ENCODE data around the gene KCNB1.

Gene KCNB1

DNA sequence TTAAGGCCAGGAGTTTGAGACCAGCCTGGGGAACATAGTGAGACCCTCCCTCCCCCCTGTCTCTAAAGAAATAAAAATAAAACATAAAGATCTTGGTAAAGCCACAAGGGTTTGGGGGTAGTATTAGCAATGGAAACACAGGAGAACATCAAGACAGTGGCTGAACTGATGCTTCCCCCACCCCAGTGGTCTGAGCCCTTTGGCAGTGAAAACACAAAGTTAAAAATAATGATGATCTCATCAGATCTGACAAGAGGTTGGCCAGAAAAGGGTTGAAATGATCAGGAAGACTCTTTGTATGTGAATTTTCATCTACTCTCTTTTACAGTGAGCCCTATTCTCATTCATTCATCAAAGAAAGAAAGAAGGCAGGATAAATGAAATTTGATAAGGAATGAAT is 93.7 kb downstream of the KCNB1 start:
- no peak for DNase-seq (ENCODE audit: low read depth)

DNA sequence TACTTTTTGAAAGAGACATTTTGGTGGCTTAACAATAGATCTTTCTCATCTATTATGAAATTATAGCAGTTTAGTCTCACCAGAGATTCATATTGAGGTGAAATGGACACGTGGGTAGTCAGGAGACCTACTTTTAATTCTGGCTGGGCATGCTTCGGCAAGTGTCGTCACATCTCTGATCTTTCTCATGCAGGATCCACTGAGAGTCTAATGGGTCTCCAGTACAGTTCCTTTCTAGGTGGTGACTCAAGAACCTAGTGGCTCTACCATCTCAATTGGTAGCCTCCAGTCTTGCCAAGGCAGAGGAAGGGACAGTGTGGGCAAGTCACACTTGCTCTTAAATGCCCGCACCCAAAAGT is 94.9 kb downstream of the KCNB1 start:
- DNase-seq (ENCODE audit: low read depth) = no peak

DNA sequence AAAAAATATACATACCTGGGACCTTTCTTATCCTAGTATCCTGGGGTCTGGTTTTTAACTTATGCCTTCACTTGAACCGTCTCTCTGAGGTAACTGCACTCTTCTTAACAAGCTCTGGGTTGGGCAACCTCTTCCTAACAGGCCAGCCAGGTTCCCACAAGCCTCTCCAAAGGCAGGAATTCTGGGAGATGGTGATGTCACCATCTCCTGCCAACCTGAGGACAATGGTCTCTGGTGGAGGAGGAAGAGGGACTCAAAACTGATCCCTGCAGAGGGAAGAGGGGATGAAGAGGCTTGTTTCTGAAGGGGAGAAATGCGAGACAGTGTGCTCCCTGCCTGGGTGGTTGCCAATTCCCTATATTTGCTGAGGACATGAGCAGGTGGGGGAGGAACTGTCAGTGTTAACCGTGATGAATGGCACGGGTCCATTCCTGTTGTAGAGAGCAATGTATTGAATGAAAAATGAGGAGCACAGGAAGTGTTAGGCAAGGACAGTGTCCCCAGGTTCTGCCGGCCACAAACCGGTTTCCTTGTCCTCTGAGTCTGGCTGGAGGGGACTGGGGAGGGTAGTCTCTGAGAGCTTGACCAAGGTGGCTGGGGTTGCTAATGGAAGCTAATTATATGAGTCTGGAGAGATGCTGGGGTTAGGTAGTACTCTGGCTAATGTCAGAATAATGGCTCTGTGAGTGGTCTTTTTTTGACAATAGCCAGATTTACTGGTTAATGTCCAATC is 95.5 kb downstream of the KCNB1 start:
- no peak for DNase-seq (ENCODE audit: low read depth)

DNA sequence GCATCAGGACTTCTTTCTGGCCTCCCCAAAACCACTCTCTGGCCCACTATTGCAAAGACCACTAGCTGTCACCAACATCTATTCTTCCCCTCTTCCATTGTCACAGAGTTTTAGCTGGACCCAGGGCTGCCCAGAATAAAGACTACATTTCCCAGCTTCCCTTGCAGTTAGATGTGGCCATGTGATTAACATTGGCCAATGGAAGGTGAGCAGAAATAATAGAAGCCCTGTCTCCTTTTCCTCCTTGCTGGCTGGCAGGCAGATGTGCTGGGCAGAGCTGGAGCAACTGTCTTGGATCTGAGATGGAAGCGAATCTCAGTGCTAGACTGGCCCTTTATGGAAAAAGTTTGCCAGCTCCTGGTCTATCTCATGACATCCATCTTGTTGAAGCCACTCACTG is 97.0 kb downstream of the KCNB1 start:
- DNase-seq (ENCODE audit: low read depth) = peak; percentile 38

DNA sequence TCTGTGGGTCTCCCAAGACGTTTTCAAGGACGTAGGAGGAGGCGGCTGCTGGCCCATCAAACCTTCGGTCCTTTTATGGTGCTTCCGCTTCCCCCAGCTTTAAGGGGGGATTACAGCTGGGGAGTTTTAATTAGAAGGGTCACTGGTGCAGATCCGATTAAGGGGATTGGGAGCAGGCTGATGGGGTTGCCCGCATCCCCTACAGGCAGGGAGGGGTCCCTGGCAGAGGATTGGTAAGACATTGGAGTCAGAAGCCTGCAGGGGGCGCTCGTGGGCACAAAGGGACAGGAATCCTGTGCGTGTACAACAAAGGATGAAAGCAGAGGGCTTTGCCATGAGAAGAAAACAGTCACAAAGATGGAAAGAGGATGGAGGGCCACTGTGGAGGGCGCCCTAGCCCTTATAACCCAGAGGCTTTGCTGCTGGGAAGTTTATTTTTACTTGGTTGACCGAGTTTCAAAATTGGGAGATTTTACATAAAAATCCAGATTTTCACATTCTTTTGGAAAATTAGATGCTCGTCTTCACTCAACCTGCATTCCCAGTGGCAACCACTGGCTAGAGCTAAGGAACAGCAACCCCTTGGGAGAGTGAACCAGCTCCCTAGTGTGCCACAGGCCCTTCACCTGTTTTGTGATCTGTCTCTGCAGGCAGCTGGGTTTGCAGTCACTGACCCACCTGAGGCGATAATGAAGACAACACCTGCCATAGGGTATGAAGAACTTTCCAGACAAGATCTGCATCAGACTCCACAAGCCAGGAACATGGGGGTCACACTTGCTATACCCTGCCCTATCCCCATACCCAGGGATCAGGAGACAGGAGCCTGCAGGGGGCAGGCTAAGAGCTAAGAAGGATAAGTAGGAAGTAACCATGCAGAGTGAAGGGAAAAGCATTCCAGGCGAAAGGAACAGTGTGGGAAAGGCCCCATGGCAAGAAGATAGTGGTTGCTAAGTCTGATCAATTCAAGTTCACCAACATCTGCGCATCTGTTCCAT is 97.7 kb downstream of the KCNB1 start:
- peak; percentile 31 for DNase-seq (ENCODE audit: low read depth)

DNA sequence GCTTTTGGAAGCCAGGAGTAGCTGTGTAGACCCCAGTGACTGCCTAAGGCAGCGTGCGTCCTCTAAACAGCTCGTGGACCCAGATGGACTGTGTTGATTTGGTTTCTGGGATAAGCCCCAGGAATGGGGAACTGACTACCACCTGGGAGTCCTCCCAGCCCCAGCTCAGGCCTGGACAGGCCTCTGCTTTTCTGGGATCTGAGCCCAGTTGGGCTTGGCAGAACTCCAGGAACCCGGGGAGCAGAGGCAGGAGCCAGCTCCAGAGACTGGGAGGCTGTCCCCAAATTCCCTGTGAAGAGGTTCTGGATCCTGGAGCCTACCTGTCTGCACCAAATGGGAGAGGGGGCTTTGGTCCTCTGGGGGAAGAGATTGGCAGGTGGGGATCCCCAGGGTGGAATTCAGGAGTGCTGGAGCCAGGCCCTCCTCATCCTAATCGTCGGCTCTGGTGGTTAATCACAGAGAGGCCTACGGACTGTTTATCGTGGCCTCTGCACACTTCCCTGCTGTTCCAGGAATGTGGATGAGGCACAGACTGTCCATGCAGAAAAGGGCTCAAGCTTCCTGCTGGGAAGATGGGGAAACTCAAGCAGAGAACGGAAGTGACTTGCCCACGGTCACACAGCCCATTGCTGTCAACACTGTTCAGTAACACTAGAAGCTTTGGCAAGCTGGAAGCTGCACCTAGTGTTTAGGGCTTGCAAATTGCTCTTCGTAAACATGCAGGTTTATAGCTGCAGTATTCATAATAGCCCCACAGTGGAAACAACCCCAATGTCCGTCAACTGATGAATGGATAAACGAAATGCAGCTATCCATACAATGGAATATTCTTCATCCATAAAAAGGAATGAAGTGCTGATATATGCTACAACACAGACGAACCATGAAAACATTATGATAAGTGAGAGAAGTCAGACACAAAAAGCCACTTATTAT is 100.6 kb downstream of the KCNB1 start:
- no peak for DNase-seq (ENCODE audit: low read depth)

DNA sequence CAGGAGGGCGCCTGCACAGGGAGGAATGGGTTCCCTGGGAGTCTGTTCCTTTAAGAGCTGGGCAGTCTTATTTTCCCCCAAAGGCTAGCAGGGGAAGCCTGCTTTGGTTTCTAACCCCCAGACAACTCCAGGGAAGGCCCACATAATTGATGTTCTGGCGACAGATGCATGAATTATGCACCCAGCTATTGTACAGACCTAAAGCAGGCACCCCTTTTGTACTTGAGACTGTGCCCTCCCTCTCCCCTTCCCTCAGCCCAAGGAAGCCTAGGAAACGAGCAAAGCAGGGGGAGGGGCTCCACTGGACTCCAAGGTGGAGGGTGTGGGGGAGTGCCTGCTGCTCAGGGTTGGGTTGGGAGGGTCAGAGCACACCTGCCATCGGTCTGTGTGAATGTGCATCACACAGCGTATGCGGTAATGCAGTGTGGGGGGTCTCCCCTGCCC is 102.1 kb downstream of the KCNB1 start:
- DNase-seq (ENCODE audit: low read depth) = no peak

DNA sequence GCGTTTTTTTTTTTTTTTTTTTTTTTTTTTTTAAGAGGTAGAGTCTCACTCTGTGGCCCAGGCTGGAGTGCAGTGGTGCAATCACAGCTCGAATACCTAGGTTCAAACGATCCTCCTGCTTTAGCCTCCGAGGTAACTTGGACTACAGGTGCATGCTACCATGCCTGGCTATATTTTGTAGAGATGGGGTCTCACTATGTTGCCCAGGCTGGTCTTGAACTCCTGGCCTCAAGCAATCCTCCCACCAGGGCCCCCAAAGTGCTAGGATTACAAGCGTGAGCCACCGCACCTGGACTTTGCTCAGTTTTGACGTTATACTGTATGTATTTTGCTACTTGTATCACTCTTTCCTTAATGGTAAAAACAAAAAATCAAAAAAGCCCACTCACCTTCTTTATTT is 103.1 kb downstream of the KCNB1 start:
- DNase-seq (ENCODE audit: low read depth) = no peak

DNA sequence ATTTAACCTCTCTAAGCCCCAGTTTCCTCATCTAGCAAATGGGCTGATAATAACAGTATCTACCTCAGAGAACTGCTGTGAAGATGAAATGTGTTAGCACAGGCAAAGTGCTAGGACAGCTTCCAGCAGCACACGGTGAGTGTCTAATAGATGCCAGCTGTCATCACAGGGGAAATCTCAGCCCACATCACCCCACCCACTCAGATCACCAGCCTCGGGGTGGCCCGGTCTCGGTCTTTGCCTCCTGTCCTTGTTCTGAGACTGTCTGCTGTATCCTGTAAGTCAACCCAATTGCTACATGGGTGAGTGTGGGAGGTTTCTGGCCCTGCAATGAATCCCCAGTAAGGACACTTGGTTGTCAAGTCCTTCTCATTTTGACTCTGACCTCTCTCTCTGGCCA is 105.1 kb downstream of the KCNB1 start:
- no peak for DNase-seq (ENCODE audit: low read depth)

DNA sequence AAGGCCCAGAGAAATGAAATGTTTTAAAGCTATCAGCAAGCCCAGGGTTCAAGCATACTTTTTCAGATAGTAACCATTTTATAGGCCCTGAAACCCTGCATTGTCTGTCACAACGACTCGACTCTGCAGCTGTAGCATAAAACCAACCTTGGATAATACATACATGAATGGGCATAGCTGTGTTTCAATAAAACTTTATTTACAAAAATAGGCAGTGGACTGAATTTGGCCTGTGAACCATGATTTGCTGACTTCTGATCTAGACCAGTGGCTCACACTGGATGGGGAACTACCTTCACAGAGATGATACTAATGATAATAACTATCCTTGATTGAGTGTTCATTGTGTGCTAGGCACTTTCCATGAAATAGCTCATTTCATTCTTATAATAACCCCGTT is 107.3 kb downstream of the KCNB1 start:
- no peak for DNase-seq (ENCODE audit: low read depth)

DNA sequence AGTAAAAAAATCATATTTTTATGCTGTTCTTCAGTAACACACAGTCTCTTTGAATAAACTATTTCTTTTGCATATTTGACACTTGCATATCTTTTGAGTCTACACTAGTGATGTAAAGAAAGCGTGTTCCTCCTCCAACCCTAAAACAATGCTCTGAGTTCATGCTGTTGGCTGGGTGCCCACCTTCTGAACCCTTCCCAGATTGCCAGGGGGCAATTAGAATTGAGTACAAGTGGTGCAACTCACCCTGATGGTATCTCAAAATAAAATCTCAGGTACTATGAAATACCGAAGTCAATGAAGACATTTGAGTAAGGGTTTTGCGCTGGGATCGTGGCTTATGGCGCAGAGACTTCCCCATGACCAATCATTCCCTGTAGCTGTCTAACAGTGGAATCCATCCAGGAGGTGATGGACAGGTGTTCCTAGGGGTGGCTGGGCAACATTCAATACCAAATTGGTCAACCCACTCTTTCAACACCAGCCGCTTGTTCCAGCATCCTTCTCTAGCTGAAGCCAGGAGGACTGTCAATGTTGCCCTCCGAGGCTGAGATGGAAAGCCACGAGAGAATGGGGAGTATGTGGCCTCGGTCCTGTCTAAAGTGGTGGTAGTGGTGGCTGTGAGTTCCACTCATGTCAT is 110.3 kb downstream of the KCNB1 start:
- DNase-seq (ENCODE audit: low read depth) = no peak

DNA sequence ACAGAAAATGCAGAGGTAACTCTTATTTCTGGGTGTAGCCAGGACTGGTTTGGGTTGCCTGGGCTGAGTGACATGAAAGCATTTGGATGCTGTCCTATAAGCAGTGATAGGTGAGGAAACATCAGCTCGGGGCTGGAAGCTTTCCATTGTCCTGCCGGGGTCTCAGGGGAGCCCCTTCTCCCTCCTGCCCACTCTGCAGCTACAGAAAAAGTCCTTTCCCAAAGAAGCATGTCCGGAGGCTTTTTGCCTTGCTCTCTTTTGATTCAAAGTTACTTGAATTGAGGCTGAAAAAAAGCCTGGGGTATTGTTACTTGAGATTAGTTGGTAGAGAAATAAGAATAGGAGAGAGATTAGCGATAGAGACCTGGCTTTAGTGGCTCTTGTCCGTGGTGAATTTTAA is 113.9 kb downstream of the KCNB1 start:
- no peak for DNase-seq (ENCODE audit: low read depth)

DNA sequence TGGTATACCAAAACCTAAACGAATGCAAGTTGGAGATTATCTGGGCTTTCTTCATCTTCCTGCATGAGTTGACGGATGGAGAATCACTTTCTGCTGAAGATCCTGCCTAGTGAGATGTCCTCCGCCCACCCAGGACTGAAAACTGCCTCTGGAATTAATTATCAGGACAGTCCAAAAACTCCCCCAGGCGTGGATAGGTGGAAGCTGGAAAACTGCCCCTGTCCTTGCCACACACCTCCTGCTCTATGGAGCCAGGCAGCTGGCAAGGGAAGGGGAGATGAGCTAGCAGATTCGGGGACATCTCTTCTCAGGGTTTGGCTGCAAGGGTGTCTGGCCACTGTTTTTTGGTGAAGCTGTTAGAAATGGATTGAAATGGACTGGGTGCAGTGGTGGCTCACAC is 115.4 kb downstream of the KCNB1 start:
- no peak for DNase-seq (ENCODE audit: low read depth)

DNA sequence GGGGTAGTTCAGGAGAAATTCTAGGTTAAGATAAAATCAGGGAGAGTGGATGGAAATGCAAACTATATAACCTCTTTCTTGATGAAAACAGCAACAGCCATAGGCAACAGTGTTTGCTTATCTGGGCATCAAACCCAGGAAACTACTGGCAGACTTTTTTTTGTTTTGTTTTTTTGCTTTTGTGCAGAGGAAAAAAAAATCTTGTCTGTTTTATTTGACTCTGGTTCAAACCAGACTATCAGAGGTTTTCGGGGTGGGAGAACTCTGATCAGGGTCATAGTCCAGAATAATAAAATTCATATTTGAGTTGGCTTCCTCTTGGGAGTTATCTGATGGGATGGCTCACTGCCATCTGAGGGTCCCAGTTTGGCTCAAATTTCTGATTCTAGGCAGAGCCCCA is 115.8 kb downstream of the KCNB1 start:
- no peak for DNase-seq (ENCODE audit: low read depth)

DNA sequence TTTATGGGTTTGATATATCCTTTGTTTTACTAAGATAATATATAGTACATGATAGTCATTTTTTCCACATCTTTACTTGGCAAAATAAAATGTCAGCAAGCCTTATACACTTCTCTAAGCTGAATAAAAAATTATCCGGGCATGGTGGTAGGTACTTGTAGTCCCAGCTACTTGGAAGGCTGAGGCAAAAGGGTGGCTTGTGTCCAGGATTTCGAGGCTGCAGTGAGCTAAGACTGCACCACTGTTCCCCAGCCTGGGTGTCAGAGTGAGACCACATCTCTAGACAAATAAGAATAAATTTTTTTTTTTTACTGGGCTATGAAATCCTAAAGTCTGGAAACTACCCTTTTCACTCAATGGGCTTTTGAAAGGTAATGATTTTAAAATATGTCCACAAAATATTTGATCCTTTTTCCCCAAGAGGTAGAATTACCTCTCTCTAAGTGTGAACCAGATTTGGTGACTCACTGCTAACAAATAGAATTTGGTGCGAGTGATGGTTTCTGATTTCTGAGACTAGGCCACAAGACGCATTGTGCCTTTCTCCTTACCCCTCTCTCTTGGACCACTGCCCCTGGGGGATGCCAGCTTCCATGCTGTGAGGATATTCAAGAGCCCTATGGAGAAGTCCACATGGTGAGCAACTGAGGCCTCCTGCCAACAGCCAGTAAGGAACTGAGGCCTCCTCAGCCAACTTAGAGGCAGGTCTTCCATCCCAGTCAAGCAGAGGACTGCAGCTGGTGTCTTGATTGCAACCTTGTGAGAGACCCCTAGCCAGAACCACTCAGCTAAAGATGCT is 120.4 kb downstream of the KCNB1 start:
- no peak for DNase-seq (ENCODE audit: low read depth)

DNA sequence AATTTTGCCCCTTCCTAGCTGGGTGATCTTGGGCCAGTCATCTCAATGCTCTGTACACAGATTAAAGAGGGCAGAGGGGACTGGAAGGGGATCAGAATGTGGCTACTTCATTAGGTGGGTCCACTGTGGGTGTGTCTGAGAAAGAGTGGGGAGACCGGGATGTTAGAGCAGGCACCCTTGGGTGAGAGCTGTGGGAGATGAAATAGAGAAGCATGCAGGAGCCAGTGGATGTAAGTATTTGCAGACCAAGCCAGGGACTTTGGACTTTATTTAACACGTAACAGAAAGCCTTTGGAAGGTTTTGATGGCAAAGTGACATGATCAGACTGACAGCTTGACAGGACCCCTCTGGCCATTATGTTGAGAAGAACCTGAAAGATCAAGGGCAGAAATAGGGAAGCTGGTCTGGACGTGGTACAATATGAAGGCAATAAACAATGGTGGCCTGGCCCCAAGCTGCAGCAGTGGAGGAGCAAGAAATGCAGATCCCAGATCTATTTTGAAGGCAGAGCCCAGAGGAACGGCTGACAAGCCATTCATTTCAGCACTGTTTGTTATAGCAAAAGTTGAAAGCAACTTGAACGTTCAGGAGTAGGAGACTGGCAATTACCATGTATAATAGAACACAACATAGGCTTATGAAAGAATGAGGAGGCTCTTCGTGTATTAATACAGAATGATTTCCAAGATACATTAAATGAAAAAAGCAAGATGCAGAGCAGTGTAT is 122.1 kb downstream of the KCNB1 start:
- no peak for DNase-seq (ENCODE audit: low read depth)

DNA sequence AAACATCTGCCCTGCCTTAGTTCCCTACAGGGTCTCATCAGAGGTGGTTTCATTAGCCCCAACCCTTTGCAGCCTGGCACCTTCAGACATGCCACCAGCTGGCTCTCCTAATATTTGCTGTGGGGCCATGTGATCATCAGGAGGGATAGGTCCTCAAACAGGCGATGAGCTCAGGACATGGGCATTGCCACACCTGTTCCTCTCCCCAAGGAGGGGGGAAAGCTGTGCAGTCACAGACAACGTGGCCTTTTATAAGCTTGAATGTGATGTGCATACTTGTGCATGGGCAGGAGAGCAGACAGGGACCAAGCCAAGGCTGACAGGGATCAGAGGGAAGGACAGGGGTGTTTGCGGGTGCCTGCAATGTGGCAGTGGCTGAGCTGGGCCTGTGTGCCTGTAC is 125.8 kb downstream of the KCNB1 start:
- DNase-seq (ENCODE audit: low read depth) = no peak

DNA sequence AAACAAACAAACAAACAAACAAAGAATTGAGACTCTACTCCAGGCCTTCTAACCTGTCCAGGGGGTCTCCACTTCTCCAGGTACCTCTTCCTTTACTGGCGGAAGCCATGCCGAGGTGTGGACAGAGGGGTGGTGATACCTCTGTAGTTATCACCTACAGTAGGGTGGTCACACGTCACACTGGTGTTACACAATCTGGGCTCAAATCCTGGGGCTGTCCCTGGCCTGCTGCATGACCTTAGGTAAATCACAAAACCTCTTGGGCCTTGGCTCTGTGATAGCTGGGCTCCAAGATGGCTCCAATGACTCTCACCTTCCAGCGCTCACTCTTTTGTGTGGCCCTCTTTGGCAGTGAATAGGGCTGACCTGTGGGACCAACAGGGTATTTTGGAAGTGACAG is 127.8 kb downstream of the KCNB1 start:
- no peak for DNase-seq (ENCODE audit: low read depth)

DNA sequence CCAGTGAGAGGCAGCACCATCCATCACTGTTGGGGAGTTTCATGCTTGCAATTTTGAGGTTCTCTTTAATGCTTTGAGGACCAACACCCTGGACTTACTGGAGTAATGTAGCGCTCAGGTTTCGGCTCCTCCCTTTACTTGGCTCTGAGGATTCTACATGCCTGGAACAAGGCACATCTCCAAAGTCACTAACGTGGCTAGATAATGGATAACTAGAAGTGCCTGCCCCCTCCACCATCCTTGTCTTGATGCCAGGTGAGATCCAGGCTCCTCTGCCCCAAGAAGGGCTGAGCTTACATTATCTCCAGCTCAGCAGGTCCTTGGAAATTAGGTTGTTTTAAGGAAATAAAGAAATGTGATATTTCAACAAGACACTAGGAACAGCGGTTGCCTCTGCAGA is 129.1 kb downstream of the KCNB1 start:
- DNase-seq (ENCODE audit: low read depth) = no peak

DNA sequence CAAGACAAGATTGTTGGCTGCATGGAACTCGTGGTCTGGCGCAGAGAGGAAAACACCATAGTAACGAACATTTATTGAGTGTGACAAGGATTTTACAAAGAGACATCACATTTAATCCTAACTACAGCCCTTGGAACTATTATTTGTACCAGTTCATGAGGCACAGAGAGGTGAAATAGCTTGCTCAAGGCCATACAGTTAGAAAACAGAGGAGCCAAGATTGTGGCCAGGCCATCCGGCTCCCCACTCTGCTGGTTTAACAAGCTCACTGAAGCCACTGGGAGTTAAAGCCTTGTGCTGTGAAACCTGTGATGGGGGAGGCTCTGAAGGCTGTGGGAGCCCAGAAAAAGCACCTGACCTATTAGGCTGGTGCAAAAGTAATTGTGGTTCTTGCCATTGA is 129.7 kb downstream of the KCNB1 start:
- no peak for DNase-seq (ENCODE audit: low read depth)

Measured in amniotic epithelial cell (primary cell).